ENCODE data around the gene USF3.

DNA sequence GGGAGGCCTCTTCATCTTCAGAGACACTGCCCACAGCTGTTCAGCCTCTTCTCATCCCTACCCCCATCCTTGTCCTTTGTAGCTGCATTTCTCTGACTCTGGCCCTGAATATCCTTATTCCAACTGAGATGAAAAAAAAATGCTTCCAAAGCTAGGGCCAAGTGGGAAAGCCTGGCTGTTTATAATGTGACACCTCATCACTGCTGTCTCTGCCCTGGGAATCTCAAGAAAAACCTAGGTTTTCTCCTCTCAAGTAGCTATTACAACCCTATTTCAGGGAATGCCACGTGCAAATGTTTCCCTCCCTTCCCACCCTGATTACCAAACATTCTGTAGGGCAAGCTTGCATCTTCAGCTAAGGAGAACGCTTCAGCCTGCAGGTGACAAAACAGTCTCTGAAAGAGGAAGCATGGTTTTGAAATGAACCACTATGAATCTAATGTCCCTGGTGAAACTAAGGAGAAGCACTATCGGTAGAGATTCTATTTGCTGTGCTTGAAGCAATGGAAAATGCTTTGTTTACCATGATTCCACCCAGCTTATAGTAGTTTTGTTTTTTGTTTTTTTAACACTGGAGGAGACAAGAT is 65.4 kb downstream of the USF3 start:
- TF ChIP-seq, protein P1, sequence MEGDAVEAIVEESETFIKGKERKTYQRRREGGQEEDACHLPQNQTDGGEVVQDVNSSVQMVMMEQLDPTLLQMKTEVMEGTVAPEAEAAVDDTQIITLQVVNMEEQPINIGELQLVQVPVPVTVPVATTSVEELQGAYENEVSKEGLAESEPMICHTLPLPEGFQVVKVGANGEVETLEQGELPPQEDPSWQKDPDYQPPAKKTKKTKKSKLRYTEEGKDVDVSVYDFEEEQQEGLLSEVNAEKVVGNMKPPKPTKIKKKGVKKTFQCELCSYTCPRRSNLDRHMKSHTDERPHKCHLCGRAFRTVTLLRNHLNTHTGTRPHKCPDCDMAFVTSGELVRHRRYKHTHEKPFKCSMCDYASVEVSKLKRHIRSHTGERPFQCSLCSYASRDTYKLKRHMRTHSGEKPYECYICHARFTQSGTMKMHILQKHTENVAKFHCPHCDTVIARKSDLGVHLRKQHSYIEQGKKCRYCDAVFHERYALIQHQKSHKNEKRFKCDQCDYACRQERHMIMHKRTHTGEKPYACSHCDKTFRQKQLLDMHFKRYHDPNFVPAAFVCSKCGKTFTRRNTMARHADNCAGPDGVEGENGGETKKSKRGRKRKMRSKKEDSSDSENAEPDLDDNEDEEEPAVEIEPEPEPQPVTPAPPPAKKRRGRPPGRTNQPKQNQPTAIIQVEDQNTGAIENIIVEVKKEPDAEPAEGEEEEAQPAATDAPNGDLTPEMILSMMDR (IDR thresholded peaks at IDR 0.05) = no peak
- TF ChIP-seq POLR2A (IDR thresholded peaks at IDR 0.05) = no peak

Data from esophagus squamous epithelium (tissue), 4 donors.